ENCODE measurements around the gene LAMP1. TPM values are rescaled to one million over a fixed set of nuclear protein-coding genes. Genes with fewer than 3 reads are reported as not detected.

LAMP1 gene
- total and polyA plus RNA-seq, 2 experiments from 2014 or later: 34.5 to 107 TPM

- Histone ChIP-seq H3K9me2 (ENCODE audit: insufficient read depth) (no peaks in the 10 kb centered on the region), H2AFZ (peak overlapping the region; percentile 28; the same call in 1 of the 2 replicates), H3K4me1 (ENCODE audit: insufficient read depth) (peaks cover 7% of the 10 kb centered on the region; the same call in 1 of the 2 replicates), H3K4me3 (no peak overlapping the region), H3K79me2 (replicated peaks; ENCODE audit: insufficient read depth) (peaks cover 17% of the 10 kb centered on the region), H3K36me3 (ENCODE audit: insufficient read depth) (no peaks in the 10 kb centered on the region), H4K20me1 (replicated peaks; ENCODE audit: insufficient read depth) (peaks cover 8% of the 10 kb centered on the region), H3K4me2 (no peak overlapping the region), H3F3A (replicated peaks; ENCODE audit: low read depth) (0 out of 2 replicates have a peak, but pooled peaks cover 11% of the 10 kb centered on the region), H3K27ac (ENCODE audit: low read depth) (no peak overlapping the region), H3K27me3 (ENCODE audit: insufficient read depth) (no peaks in the 10 kb centered on the region)
- Mint-ChIP-seq H3K4me1 (peaks cover 19% of the 10 kb centered on the region), H3K4me3 (no peak overlapping the region), H3K36me3 (ENCODE audit: low read depth) (peaks cover 3% of the 10 kb centered on the region; the same call in 1 of the 3 replicates), H3K9me3 (peaks cover 8% of the 10 kb centered on the region), H3K27me3 (ENCODE audit: insufficient read depth, low read depth, poor library complexity) (peaks cover 9% of the 10 kb centered on the region), H3K27ac (no peak overlapping the region)
- no peak for TF ChIP-seq EZH2phosphoT487 (IDR thresholded peaks at IDR 0.05; ENCODE audit: unreplicated experiment)
- TF ChIP-seq REST (IDR thresholded peaks at IDR 0.05; ENCODE audit: unreplicated experiment): no peak
- no peak for TF ChIP-seq STAT1 (IDR thresholded peaks at IDR 0.05; ENCODE audit: unreplicated experiment)
- no peak for TF ChIP-seq EZH2 (IDR thresholded peaks at IDR 0.05; ENCODE audit: low read depth, unreplicated experiment)
- no peak for TF ChIP-seq ZNF462 (CRISPR knock-in tag; IDR thresholded peaks at IDR 0.05)
- TF ChIP-seq CREB1 (CRISPR knock-in tag; IDR thresholded peaks at IDR 0.05; ENCODE audit: low read depth): no peak
- TF ChIP-seq NANOG (IDR thresholded peaks at IDR 0.05; ENCODE audit: borderline replicate concordance): no peak
- no peak for TF ChIP-seq ETS1 (IDR thresholded peaks at IDR 0.05)
- no peak for TF ChIP-seq JUNB (IDR thresholded peaks at IDR 0.05; ENCODE audit: unreplicated experiment)
- TF ChIP-seq POLR2AphosphoS5 (IDR thresholded peaks at IDR 0.05; ENCODE audit: low read depth): no peak
- no peak for TF ChIP-seq ZNF114 (CRISPR knock-in tag; IDR thresholded peaks at IDR 0.05)
- TF ChIP-seq CTCF (conservative IDR thresholded peaks at IDR 0.05; ENCODE audit: low read depth in 2 of 2): no peak
- TF ChIP-seq ZNF331 (CRISPR knock-in tag; IDR thresholded peaks at IDR 0.05; ENCODE audit: low read depth): no peak
- no peak for DNase-seq (ENCODE audit: low spot score)
- no peak for ATAC-seq
Observed at GRCh38 chr13:113367020-113367560, 70.1 kb downstream of the LAMP1 start.

All from GM23338 (cell line).